B cell (primary cell): ENCODE results near the gene PAX2. TPM values are rescaled to one million over a fixed set of nuclear protein-coding genes. Genes with fewer than 3 reads are reported as not detected.
A peak's percentile ranks its signal among the peaks of the same experiment; 100 is the strongest.

Experiments used
- ATAC-seq: fragments of 200-7000 bp; cut with Tn5 transposase; one replicate; pipeline ENCODE4 v1.10.0; 2021; ENCODE audit warnings: low read depth, mild to moderate bottlenecking, moderate number of reproducible peaks, moderate library complexity
- CTCF ChIA-PET: fragments of 350-600 bp; sonication (Branson Sonifier 250); formaldehyde crosslinking; loops from one replicate; lab custom pipeline; 2021; ENCODE audit warnings: antibody characterized with exemption, inconsistent platforms; lab: Charles Lee
- POLR2A ChIA-PET: fragments of 350-600 bp; sonication (Branson Sonifier 250); formaldehyde crosslinking; loops from one replicate; lab custom pipeline; 2021; ENCODE audit warnings: antibody characterized with exemption; lab: Charles Lee
- DNase-seq: peaks from one replicate; pipeline ENCODE4 v3.0.0; 2013
- H2AFZ ChIP-seq: 2 replicates; pipeline ENCODE4 v1.6.1; 2012; ENCODE audit warnings: mild to moderate bottlenecking, low read depth, low read length; ENCODE audit not compliant: insufficient read depth, poor library complexity, severe bottlenecking
- H3K27ac ChIP-seq, 2 donors: 1 replicate in 1 of 2; 2 replicates in 1 of 2; pipeline ENCODE4 v1.5.1; 2012 to 2013; ENCODE audit warnings: low read length in 2 of 2, mild to moderate bottlenecking in 2 of 2, moderate library complexity in 1 of 2
- H3K27me3 ChIP-seq, 4 experiments: fragments of 200-600 bp in 1 of 4; sonication (generic) in 1 of 4; replicated peaks in 1 of 4; 1 replicate in 2 of 4; 2 replicates in 2 of 4; pipeline versions ENCODE4 v1.6.1 to v1.7.0; 2013 to 2016; ENCODE audit warnings: low read length in 3 of 4, mild to moderate bottlenecking in 2 of 4, mixed read lengths in 1 of 4, moderate library complexity in 1 of 4; ENCODE audit not compliant: insufficient read depth in 4 of 4, control insufficient read depth in 3 of 4; ENCODE audit errors: control extremely low read depth in 1 of 4
- H3K36me3 ChIP-seq, 2 experiments: replicated peaks in 1 of 2; 1 replicate in 1 of 2; 2 replicates in 1 of 2; pipeline versions ENCODE4 v1.6.1 to v1.7.1; 2013; ENCODE audit warnings: low read length in 1 of 2; ENCODE audit not compliant: insufficient read depth in 2 of 2, control insufficient read depth in 1 of 2; ENCODE audit errors: control extremely low read depth in 1 of 2, extremely low read depth in 1 of 2
- H3K4me1 ChIP-seq, 2 donors: fragments of 200-600 bp in 1 of 2; sonication (generic) in 1 of 2; 1 replicate in 1 of 2; 2 replicates in 1 of 2; pipeline versions ENCODE4 v1.5.1 to v1.6.1; 2013 to 2017; ENCODE audit warnings: low read length in 2 of 2; ENCODE audit not compliant: control insufficient read depth in 2 of 2, insufficient read depth in 2 of 2
- H3K4me2 ChIP-seq: replicated peaks from 2 replicates; pipeline ENCODE3; 2012; ENCODE audit warnings: mild to moderate bottlenecking, low read depth, low read length; ENCODE audit not compliant: poor library complexity, severe bottlenecking
- H3K4me3 ChIP-seq, 5 experiments: fragments of 200-600 bp in 1 of 5; sonication (generic) in 1 of 5; 1 replicate in 3 of 5; 2 replicates in 2 of 5; pipeline versions ENCODE4 v1.5.1 to v1.7.0; 2011 to 2016; ENCODE audit warnings: low read length in 4 of 5, mild to moderate bottlenecking in 4 of 5, low read depth in 2 of 5, control low read depth in 1 of 5, moderate library complexity in 1 of 5; ENCODE audit not compliant: insufficient read depth in 1 of 5; ENCODE audit errors: control extremely low read depth in 1 of 5, extremely low read depth in 1 of 5
- H3K79me2 ChIP-seq: fragments of 200-600 bp; sonication (generic); one replicate; pipeline ENCODE4 v1.6.0; 2016; ENCODE audit warnings: low read length; ENCODE audit not compliant: control insufficient read depth, insufficient read depth
- H3K9ac ChIP-seq: fragments of 200-600 bp; sonication (generic); 2 replicates; pipeline ENCODE4 v1.6.1; 2017; ENCODE audit warnings: mild to moderate bottlenecking, low read length, moderate library complexity
- H3K9me3 ChIP-seq, 3 donors: one replicate each; pipeline versions ENCODE4 v1.6.1 to v1.7.1; 2013; ENCODE audit warnings: low read length in 2 of 3; ENCODE audit not compliant: control insufficient read depth in 2 of 3, insufficient read depth in 1 of 3; ENCODE audit errors: control extremely low read depth in 1 of 3
- H4K20me1 ChIP-seq: 2 replicates; pipeline ENCODE4 v1.6.0; 2012; ENCODE audit warnings: mild to moderate bottlenecking, low read length; ENCODE audit not compliant: insufficient read depth, control insufficient read depth, poor library complexity, severe bottlenecking
- H3K27ac Mint-ChIP-seq: one replicate; pipeline ENCODE4 v1.8.0; 2021; ENCODE audit warnings: mixed read lengths
- H3K27me3 Mint-ChIP-seq: one replicate; pipeline ENCODE4 v1.8.0; 2021; ENCODE audit warnings: mixed read lengths
- H3K4me1 Mint-ChIP-seq: one replicate; pipeline ENCODE4 v1.8.0; 2021; ENCODE audit warnings: mixed read lengths
- H3K4me3 Mint-ChIP-seq: one replicate; pipeline ENCODE4 v1.8.0; 2021; ENCODE audit warnings: mixed read lengths
- H3K9me3 Mint-ChIP-seq: one replicate; pipeline ENCODE4 v1.8.0; 2022; ENCODE audit warnings: mixed read lengths; ENCODE audit not compliant: insufficient read depth
- EZH2 ChIP-seq: IDR thresholded peaks from 2 replicates; pipeline ENCODE4 v1.6.1; 2012; ENCODE audit warnings: borderline replicate concordance, low read depth, mild to moderate bottlenecking, moderate library complexity, low read length; ENCODE audit not compliant: insufficient read depth, poor library complexity, severe bottlenecking
- WGBS: methylation state at CpG from one replicate; pipeline ENCODE4 v1.1.5; 2013; ENCODE audit warnings: missing lambda C conversion rate; ENCODE audit not compliant: insufficient coverage; 5-methylcytosine and 5-hydroxymethylcytosine counted together
- intact Hi-C: fragments of 100-400 bp; cut with micrococcal nuclease; formaldehyde crosslinking; loops from one replicate; pipeline ENCODE4 v1.10.0; 2022
- polyA plus RNA-seq: library from polyadenylated mRNA; depleted of rRNA; stranded (reverse); fragments of >200 nt; gene quantifications from 2 replicates; pipeline ENCODE4 v1.2.3, GENCODE V29; 2012
- total RNA-seq, 2 donors: library from RNA; stranded (reverse); fragments of 120-200 nt in 1 of 2; gene quantifications; 1 replicate in 1 of 2; 2 replicates in 1 of 2; pipeline versions ENCODE4 v1.2.3 to v1.2.4, GENCODE V29; 2013 to 2022
- TF ChIP-seq, protein P1 (sequence below): fragments of 200-600 bp; IDR thresholded peaks from one replicate; pipeline ENCODE4 v1.8.0; 2022; ENCODE audit warnings: antibody characterized with exemption, mild to moderate bottlenecking

The PAX2 gene
- total and polyA plus RNA-seq, 2 donors (not counting 1 experiment from before 2014, with no cell fraction given) = 0.12 TPM; not detected in 1

GRCh38 chr10:100745882-100746783 is 751 bp downstream of the PAX2 start:
- peak; percentile 40 for DNase-seq
- H3K4me2 ChIP-seq = peak overlapping the region; percentile 65
- intact Hi-C loops = loop anchor here (5.0 to 10.0 kb wide), 3 partner anchors 81 to 479 kb away; partner anchors contain the start of genes LBX1 and TLX1
- no peak overlapping the region for H2AFZ ChIP-seq
- peaks cover 0 to 33% (median 0%) of the 10 kb centered on the region in 3 donors for H3K9me3 ChIP-seq
- H3K9me3 Mint-ChIP-seq = no peaks in the 10 kb centered on the region
- H3K36me3 ChIP-seq = no peaks in the 10 kb centered on the region
- no peaks in the 10 kb centered on the region for H4K20me1 ChIP-seq
- H3K4me3 ChIP-seq = no peak overlapping the region
- H3K9ac ChIP-seq = no peak overlapping the region
- peaks cover 65 to 79% of the 10 kb centered on the region in 2 donors for H3K4me1 ChIP-seq
- peak overlapping the region; percentile 29 for H3K27ac Mint-ChIP-seq
- H3K79me2 ChIP-seq = no peaks in the 10 kb centered on the region
- H3K27me3 Mint-ChIP-seq = peaks cover 68% of the 10 kb centered on the region
- no peak for ATAC-seq
- no peak for TF ChIP-seq EZH2
- TF ChIP-seq, protein P1, sequence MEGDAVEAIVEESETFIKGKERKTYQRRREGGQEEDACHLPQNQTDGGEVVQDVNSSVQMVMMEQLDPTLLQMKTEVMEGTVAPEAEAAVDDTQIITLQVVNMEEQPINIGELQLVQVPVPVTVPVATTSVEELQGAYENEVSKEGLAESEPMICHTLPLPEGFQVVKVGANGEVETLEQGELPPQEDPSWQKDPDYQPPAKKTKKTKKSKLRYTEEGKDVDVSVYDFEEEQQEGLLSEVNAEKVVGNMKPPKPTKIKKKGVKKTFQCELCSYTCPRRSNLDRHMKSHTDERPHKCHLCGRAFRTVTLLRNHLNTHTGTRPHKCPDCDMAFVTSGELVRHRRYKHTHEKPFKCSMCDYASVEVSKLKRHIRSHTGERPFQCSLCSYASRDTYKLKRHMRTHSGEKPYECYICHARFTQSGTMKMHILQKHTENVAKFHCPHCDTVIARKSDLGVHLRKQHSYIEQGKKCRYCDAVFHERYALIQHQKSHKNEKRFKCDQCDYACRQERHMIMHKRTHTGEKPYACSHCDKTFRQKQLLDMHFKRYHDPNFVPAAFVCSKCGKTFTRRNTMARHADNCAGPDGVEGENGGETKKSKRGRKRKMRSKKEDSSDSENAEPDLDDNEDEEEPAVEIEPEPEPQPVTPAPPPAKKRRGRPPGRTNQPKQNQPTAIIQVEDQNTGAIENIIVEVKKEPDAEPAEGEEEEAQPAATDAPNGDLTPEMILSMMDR = no peak
- CTCF ChIA-PET = interaction anchor here (0.6 kb wide), 1 partner anchor 451 kb away, joined by 3 read pairs; no protein-coding TSS in a partner anchor
- no peak overlapping the region for H3K27ac ChIP-seq
- H3K4me1 Mint-ChIP-seq = peaks cover 50% of the 10 kb centered on the region
- POLR2A ChIA-PET = no interaction called here
- WGBS = 5% methylated on average over 51 of the region's 54 CpGs
- peaks cover 0 to 94% (median 67%) of the 10 kb centered on the region in 4 experiments for H3K27me3 ChIP-seq
- peak overlapping the region; percentile 60 for H3K4me3 Mint-ChIP-seq
